ENCODE results near the gene TNP2. TPM values are rescaled to one million over a fixed set of nuclear protein-coding genes. Genes with fewer than 3 reads are reported as not detected.

The TNP2 gene
- polyA plus RNA-seq, 1 of the 3 experiments (the other 2 are of a cell fraction), result not detected

- Histone ChIP-seq H3K4me3 (ENCODE audit: low read depth in 2 of 2, low read length in 1 of 2) (no peak overlapping the region), H3F3A (replicated peaks; ENCODE audit: insufficient read depth) (no peaks in the 10 kb centered on the region), H3K36me3 (replicated peaks in 1 of 2; ENCODE audit: control insufficient read depth in 1 of 2, insufficient read depth in 2 of 2, low read length in 1 of 2) (no peaks in the 10 kb centered on the region), H2AFZ (ENCODE audit: low read depth) (no peak overlapping the region), H4K20me1 (ENCODE audit: insufficient read depth) (no peaks in the 10 kb centered on the region), H3K79me2 (ENCODE audit: insufficient read depth) (no peaks in the 10 kb centered on the region), H3K9me3 (no peaks in the 10 kb centered on the region), H3K27ac (ENCODE audit: low read depth in 2 of 2, low read length in 1 of 2) (no peak overlapping the region), H3K4me1 (ENCODE audit: control insufficient read depth in 1 of 2, insufficient read depth in 2 of 2, low read depth in 1 of 2, low read length in 1 of 2) (peaks cover 0 to 8% of the 10 kb centered on the region in 2 experiments; a peak in 1 of 4 replicates), H3K9me2 (no peaks in the 10 kb centered on the region), H3K9ac (no peak overlapping the region), H3K4me2 (no peak overlapping the region), H3K27me3 (ENCODE audit: insufficient read depth) (no peaks in the 10 kb centered on the region)
- CTCF ChIA-PET, result interaction anchor here (1.5 kb wide), 1 partner anchor 13 kb away, joined by 3 read pairs; no protein-coding TSS in a partner anchor
- TF ChIP-seq PBX3 (IDR thresholded peaks at IDR 0.05) (no peak), USF2 (IDR thresholded peaks at IDR 0.05; ENCODE audit: borderline replicate concordance, low read depth, low read length) (no peak), SIN3A (IDR thresholded peaks at IDR 0.05; ENCODE audit: borderline replicate concordance, low read depth, low read length) (no peak), NFIC (IDR thresholded peaks at IDR 0.05; ENCODE audit: borderline replicate concordance) (no peak), JUND (IDR thresholded peaks at IDR 0.05) (no peak), RXRA (IDR thresholded peaks at IDR 0.05; ENCODE audit: borderline replicate concordance, low read depth) (no peak), ZBTB33 (IDR thresholded peaks at IDR 0.05; ENCODE audit: borderline replicate concordance, low read depth) (no peak), CTCF (IDR thresholded peaks at IDR 0.05) (no peak), MXI1 (IDR thresholded peaks at IDR 0.05; ENCODE audit: low read depth, low read length) (no peak), RAD21 (IDR thresholded peaks at IDR 0.05; ENCODE audit: low read length) (no peak)
- WGBS (ENCODE audit: low lambda C conversion rate), result 92% methylated on average over 10 of the region's 10 CpGs
- DNase-seq, result no peak
- POLR2A ChIA-PET, result no interaction called here
Measured at GRCh38 chr16:11310997-11311561, 42.0 kb upstream of the TNP2 start.

- Histone ChIP-seq H3K4me3 (ENCODE audit: low read depth in 2 of 2, low read length in 1 of 2) (no peak overlapping the region), H3K9me3 (no peaks in the 10 kb centered on the region), H3K27ac (ENCODE audit: low read depth in 2 of 2, low read length in 1 of 2) (no peak overlapping the region), H2AFZ (ENCODE audit: low read depth) (no peak overlapping the region), H3K27me3 (ENCODE audit: insufficient read depth) (no peaks in the 10 kb centered on the region), H3F3A (replicated peaks; ENCODE audit: insufficient read depth) (no peaks in the 10 kb centered on the region), H3K9ac (no peak overlapping the region), H3K4me1 (ENCODE audit: control insufficient read depth in 1 of 2, insufficient read depth in 2 of 2, low read depth in 1 of 2, low read length in 1 of 2) (peaks cover 0 to 8% of the 10 kb centered on the region in 2 experiments; a peak in 1 of 4 replicates), H4K20me1 (ENCODE audit: insufficient read depth) (no peaks in the 10 kb centered on the region), H3K36me3 (replicated peaks in 1 of 2; ENCODE audit: control insufficient read depth in 1 of 2, insufficient read depth in 2 of 2, low read length in 1 of 2) (no peaks in the 10 kb centered on the region), H3K4me2 (no peak overlapping the region), H3K79me2 (ENCODE audit: insufficient read depth) (no peaks in the 10 kb centered on the region), H3K9me2 (no peaks in the 10 kb centered on the region)
- DNase-seq, result no peak
- WGBS (ENCODE audit: low lambda C conversion rate), result 97% methylated on average over 3 of the region's 3 CpGs
- ChIA-PET CTCF (no interaction called here), POLR2A (no interaction called here)
- TF ChIP-seq USF1 (IDR thresholded peaks at IDR 0.05; ENCODE audit: borderline replicate concordance, low read depth), result no peak
- TF ChIP-seq MEF2A (IDR thresholded peaks at IDR 0.05; ENCODE audit: borderline replicate concordance, low read depth), result no peak
- TF ChIP-seq CTCF (IDR thresholded peaks at IDR 0.05), result no peak
- TF ChIP-seq RAD21 (IDR thresholded peaks at IDR 0.05; ENCODE audit: low read length), result no peak
- TF ChIP-seq TAF1 (IDR thresholded peaks at IDR 0.05; ENCODE audit: borderline replicate concordance, low read depth, low read length), result no peak
- no peak for TF ChIP-seq TCF12 (IDR thresholded peaks at IDR 0.05)
- TF ChIP-seq GATA2 (CRISPR knock-in tag; IDR thresholded peaks at IDR 0.05), result no peak
- TF ChIP-seq SIN3A (IDR thresholded peaks at IDR 0.05; ENCODE audit: borderline replicate concordance, low read depth, low read length), result no peak
- no peak for TF ChIP-seq FOXM1 (IDR thresholded peaks at IDR 0.05; ENCODE audit: low read depth)
- no peak for TF ChIP-seq EZH2phosphoT487 (IDR thresholded peaks at IDR 0.05; ENCODE audit: borderline replicate concordance, low read depth)
- TF ChIP-seq RXRA (IDR thresholded peaks at IDR 0.05; ENCODE audit: borderline replicate concordance, low read depth), result no peak
- TF ChIP-seq JUND (IDR thresholded peaks at IDR 0.05), result no peak
- TF ChIP-seq ELF1 (IDR thresholded peaks at IDR 0.05), result no peak
Measured at GRCh38 chr16:11310634-11310977, 41.5 kb upstream of the TNP2 start.

Data from SK-N-SH (cell line).